Measurements from ENCODE around the gene GFM2.
A peak's percentile ranks its signal among the peaks of the same experiment; 100 is the strongest.

Gene GFM2

DNA sequence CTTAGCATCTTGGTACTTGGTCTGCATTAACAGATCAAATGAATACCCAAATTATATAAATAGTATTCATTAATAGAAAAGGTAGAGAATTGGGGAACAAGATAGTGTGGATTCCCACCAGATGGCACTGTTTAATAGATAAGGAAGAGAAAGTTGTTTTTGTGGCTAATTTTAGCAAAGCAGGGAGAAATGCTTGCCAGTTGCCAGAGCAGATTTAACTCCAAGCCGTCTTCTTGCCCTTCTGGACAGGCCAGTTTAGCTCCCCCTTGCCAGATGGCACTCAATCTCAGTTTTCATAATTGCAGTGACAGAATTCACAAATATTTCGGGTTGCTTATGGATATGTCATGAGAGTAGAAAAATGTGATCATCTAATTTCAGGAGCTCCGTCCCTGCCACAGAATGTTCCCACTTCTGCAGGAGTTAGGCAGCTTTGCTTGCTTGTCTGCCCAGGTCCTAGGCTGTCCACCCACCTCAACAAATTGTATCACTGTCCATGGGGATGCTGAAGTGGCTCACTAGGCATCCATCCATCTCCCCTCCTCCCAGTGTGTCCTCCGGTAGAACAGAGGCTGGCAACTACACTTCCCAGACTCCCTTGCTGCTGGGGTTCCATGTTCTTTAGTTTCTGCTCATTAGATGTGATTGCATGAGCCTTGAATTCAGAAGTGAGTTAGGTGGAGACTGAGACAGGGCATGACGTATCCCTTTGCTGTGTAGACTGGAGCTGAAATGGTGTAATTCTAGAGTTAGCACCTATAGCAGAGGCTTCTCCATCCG is 93.7 kb downstream of the GFM2 start:
- TF ChIP-seq, protein P1, sequence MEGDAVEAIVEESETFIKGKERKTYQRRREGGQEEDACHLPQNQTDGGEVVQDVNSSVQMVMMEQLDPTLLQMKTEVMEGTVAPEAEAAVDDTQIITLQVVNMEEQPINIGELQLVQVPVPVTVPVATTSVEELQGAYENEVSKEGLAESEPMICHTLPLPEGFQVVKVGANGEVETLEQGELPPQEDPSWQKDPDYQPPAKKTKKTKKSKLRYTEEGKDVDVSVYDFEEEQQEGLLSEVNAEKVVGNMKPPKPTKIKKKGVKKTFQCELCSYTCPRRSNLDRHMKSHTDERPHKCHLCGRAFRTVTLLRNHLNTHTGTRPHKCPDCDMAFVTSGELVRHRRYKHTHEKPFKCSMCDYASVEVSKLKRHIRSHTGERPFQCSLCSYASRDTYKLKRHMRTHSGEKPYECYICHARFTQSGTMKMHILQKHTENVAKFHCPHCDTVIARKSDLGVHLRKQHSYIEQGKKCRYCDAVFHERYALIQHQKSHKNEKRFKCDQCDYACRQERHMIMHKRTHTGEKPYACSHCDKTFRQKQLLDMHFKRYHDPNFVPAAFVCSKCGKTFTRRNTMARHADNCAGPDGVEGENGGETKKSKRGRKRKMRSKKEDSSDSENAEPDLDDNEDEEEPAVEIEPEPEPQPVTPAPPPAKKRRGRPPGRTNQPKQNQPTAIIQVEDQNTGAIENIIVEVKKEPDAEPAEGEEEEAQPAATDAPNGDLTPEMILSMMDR (IDR thresholded peaks at IDR 0.05; ENCODE audit: low read depth, low read length): peak; percentile 19; the same call in 1 of the 2 replicates
- no peak overlapping the region for H3K4me3 ChIP-seq (ENCODE audit: low read depth, low read length)
- no peaks in the 10 kb centered on the region for H3K9me3 ChIP-seq (ENCODE audit: severe bottlenecking)
- peak; percentile 29 for DNase-seq
- H3K27ac ChIP-seq: no peak overlapping the region
- no peaks in the 10 kb centered on the region for H3K36me3 ChIP-seq
- no peaks in the 10 kb centered on the region for H3K27me3 ChIP-seq (ENCODE audit: insufficient read depth, low read depth, severe bottlenecking)

DNA sequence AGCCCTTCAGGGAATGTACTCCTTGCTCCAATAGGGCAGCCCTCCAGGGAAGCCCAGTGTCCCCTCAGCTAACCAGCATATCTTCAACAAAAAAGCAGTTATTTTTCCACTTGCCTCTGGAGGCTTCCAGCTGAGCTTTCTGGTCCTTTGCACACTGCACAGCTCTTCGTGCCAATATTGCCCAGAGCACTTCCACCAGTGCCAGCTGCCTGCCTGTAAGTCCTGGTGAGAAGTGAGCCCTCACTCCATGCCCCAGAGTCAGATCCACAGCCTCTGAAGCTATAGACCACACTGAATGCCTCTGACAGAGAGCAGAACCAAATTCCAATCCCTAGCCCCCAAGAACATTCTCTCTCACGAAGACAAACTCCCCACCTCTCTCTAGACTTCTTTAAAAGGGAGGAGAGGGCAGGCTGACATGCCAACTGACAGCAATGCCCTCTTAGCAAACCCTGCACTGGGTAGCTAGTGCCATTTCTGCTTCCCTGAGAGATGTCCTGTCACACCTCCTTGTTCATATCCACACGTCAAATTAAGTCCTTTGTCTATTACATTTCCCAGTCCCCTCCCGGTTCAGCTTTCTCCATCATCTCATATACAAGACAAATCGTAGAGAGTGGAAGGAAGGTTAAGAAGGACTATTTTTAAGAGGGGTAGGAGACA is 94.6 kb downstream of the GFM2 start:
- TF ChIP-seq, protein P1 (IDR thresholded peaks at IDR 0.05; ENCODE audit: low read depth, low read length): no peak
- no peak for DNase-seq
- Histone ChIP-seq H3K9me3 (ENCODE audit: severe bottlenecking) (no peaks in the 10 kb centered on the region), H3K4me3 (ENCODE audit: low read depth, low read length) (no peak overlapping the region), H3K27ac (no peak overlapping the region), H3K36me3 (no peaks in the 10 kb centered on the region), H3K27me3 (ENCODE audit: insufficient read depth, low read depth, severe bottlenecking) (no peaks in the 10 kb centered on the region)
